Measurements from ENCODE around the gene FBXO42.
"Not testable (repeated sequence)": the region's sequence is repeated elsewhere in the genome, so short reads cannot be mapped to it uniquely, and the experiment has no call there.

GRCh38 chr1:16246239-16246638, 106.0 kb downstream of the FBXO42 start:
- not testable (repeated sequence) for TF ChIP-seq EZH2 (IDR thresholded peaks at IDR 0.05; ENCODE audit: low read depth); CTCF (conservative IDR thresholded peaks at IDR 0.05)

All from PC-9 (cell line).